GM18505 (cell line): ENCODE results near the gene CEP68.
A peak's percentile ranks its signal among the peaks of the same experiment; 100 is the strongest.

Experiments used
- ATAC-seq: cut with Tn5 transposase; IDR thresholded peaks from one replicate; pipeline ENCODE4 v1.9.1; 2021; ENCODE audit not compliant: unreplicated experiment
- POLR2A ChIP-seq: IDR thresholded peaks from 4 replicates; pipeline ENCODE4 v1.6.1; 2011; ENCODE audit warnings: borderline replicate concordance; ENCODE audit not compliant: insufficient read depth, insufficient read length; ENCODE audit errors: extremely low read depth

Gene CEP68

GRCh38 chr2:65072181-65072970 lies 16.2 kb downstream of the CEP68 start:
- ATAC-seq = peak; percentile 63
- TF ChIP-seq POLR2A = no peak

- no peak for TF ChIP-seq POLR2A
- no peak for ATAC-seq
Observed at GRCh38 chr2:65073879-65074565, 17.8 kb downstream of the CEP68 start.

GRCh38 chr2:65075176-65075575 lies 19.0 kb downstream of the CEP68 start:
- ATAC-seq = no peak
- TF ChIP-seq POLR2A = no peak

GRCh38 chr2:65075605-65076344 lies 19.6 kb downstream of the CEP68 start:
- ATAC-seq = no peak
- TF ChIP-seq POLR2A = no peak

GRCh38 chr2:65076345-65076710 lies 20.1 kb downstream of the CEP68 start:
- ATAC-seq = no peak
- no peak for TF ChIP-seq POLR2A

GRCh38 chr2:65077898-65078297 lies 21.7 kb downstream of the CEP68 start:
- TF ChIP-seq POLR2A = no peak
- ATAC-seq = no peak

- no peak for ATAC-seq
- TF ChIP-seq POLR2A = no peak
Observed at GRCh38 chr2:65079017-65079416, 22.8 kb downstream of the CEP68 start.

- no peak for ATAC-seq
- no peak for TF ChIP-seq POLR2A
Observed at GRCh38 chr2:65081232-65081685, 25.0 kb downstream of the CEP68 start.

- no peak for ATAC-seq
- TF ChIP-seq POLR2A = no peak
Observed at GRCh38 chr2:65085148-65085547, 28.9 kb downstream of the CEP68 start.

GRCh38 chr2:65092791-65093190 lies 36.6 kb downstream of the CEP68 start:
- TF ChIP-seq POLR2A = no peak
- ATAC-seq = no peak

GRCh38 chr2:65093211-65093610 lies 37.0 kb downstream of the CEP68 start:
- no peak for TF ChIP-seq POLR2A
- no peak for ATAC-seq

GRCh38 chr2:65096948-65097347 lies 40.7 kb downstream of the CEP68 start:
- no peak for ATAC-seq
- no peak for TF ChIP-seq POLR2A

GRCh38 chr2:65097844-65098243 lies 41.6 kb downstream of the CEP68 start:
- no peak for TF ChIP-seq POLR2A
- no peak for ATAC-seq
